Measurements from ENCODE around the gene XAB2.

XAB2 gene

GRCh38 chr19:7622933-7623685 is 6.2 kb downstream of the XAB2 start:
- no peak overlapping the region for H3K4me3 ChIP-seq (ENCODE audit: low read depth, low read length)
- DNase-seq (ENCODE audit: low read depth), result no peak
- TF ChIP-seq, protein P1, sequence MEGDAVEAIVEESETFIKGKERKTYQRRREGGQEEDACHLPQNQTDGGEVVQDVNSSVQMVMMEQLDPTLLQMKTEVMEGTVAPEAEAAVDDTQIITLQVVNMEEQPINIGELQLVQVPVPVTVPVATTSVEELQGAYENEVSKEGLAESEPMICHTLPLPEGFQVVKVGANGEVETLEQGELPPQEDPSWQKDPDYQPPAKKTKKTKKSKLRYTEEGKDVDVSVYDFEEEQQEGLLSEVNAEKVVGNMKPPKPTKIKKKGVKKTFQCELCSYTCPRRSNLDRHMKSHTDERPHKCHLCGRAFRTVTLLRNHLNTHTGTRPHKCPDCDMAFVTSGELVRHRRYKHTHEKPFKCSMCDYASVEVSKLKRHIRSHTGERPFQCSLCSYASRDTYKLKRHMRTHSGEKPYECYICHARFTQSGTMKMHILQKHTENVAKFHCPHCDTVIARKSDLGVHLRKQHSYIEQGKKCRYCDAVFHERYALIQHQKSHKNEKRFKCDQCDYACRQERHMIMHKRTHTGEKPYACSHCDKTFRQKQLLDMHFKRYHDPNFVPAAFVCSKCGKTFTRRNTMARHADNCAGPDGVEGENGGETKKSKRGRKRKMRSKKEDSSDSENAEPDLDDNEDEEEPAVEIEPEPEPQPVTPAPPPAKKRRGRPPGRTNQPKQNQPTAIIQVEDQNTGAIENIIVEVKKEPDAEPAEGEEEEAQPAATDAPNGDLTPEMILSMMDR (conservative IDR thresholded peaks at IDR 0.05; ENCODE audit: low read depth, low read length), result no peak

GRCh38 chr19:7620442-7621412 is 8.6 kb downstream of the XAB2 start:
- no peak overlapping the region for H3K4me3 ChIP-seq (ENCODE audit: low read depth, low read length)
- DNase-seq (ENCODE audit: low read depth), result no peak
- TF ChIP-seq, protein P1 (conservative IDR thresholded peaks at IDR 0.05; ENCODE audit: low read depth, low read length), result no peak

GRCh38 chr19:7619671-7620441 is 9.5 kb downstream of the XAB2 start:
- TF ChIP-seq, protein P1 (conservative IDR thresholded peaks at IDR 0.05; ENCODE audit: low read depth, low read length), result no peak
- H3K4me3 ChIP-seq (ENCODE audit: low read depth, low read length), result no peak overlapping the region
- no peak for DNase-seq (ENCODE audit: low read depth)

- no peak for DNase-seq (ENCODE audit: low read depth)
- TF ChIP-seq, protein P1 (conservative IDR thresholded peaks at IDR 0.05; ENCODE audit: low read depth, low read length), result no peak
- no peak overlapping the region for H3K4me3 ChIP-seq (ENCODE audit: low read depth, low read length)
These were observed 10.4 kb downstream of the XAB2 start for GRCh38 chr19:7618771-7619510.

- H3K4me3 ChIP-seq (ENCODE audit: low read depth, low read length), result no peak overlapping the region
- TF ChIP-seq, protein P1 (conservative IDR thresholded peaks at IDR 0.05; ENCODE audit: low read depth, low read length), result no peak
- DNase-seq (ENCODE audit: low read depth), result no peak
These were observed 11.0 kb downstream of the XAB2 start for GRCh38 chr19:7618348-7618747.

DNA sequence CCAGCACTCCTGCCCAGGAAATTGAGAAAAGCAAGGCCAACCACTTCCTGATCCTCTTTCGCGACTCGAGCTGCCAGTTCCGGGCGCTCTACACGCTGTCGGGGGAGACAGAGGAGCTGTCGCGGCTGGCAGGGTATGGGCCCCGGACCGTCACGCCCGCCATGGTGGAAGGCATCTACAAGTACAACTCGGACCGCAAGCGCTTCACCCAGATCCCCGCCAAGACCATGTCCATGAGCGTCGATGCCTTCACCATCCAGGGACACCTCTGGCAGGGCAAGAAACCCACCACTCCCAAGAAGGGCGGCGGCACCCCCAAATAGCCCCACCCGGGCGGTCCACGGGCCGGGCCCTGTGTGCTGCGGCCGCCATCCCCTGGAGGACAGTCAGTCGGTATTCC is 11.6 kb downstream of the XAB2 start:
- no peak overlapping the region for H3K4me3 ChIP-seq (ENCODE audit: low read depth, low read length)
- DNase-seq (ENCODE audit: low read depth), result no peak
- TF ChIP-seq, protein P1 (conservative IDR thresholded peaks at IDR 0.05; ENCODE audit: low read depth, low read length), result no peak

Data from choroid plexus epithelial cell (primary cell).